OCI-LY3 (cell line): ENCODE measurements around the gene GRIK4.

ENCODE experiments used
- EZH2phosphoT487 ChIP-seq: fragments of 200-600 bp; shearing (Covaris generic); IDR thresholded peaks from 2 replicates; pipeline ENCODE4 v1.6.1; 2018; ENCODE audit warnings: antibody characterized with exemption, mixed run types, low read depth
- TF ChIP-seq, protein P1 (sequence below): fragments of 200-600, 300-600 bp; sonication (generic); IDR thresholded peaks from 2 replicates; pipeline ENCODE4 v1.5.1; 2014; ENCODE audit warnings: antibody characterized with exemption, low read length, low read depth

DNA sequence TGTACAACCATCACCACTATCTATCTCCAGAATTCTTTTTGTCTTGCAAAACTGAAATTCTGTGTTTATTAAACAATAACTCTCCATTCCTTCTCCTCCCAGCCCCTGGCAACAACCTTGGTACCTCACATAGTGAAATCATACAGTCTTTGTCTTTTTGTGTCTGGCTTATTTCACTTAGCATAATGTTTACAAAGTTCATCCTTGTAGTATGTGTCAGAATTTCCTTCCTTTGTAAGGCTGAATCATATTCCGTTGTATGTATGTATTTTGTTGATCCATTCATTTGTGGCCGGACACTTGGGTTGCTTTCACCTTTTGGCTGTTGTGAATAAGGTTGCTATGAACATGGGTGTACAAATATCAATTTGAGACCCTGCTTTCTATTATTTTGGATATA is 268.7 kb downstream of the GRIK4 start:
- TF ChIP-seq, protein P1, sequence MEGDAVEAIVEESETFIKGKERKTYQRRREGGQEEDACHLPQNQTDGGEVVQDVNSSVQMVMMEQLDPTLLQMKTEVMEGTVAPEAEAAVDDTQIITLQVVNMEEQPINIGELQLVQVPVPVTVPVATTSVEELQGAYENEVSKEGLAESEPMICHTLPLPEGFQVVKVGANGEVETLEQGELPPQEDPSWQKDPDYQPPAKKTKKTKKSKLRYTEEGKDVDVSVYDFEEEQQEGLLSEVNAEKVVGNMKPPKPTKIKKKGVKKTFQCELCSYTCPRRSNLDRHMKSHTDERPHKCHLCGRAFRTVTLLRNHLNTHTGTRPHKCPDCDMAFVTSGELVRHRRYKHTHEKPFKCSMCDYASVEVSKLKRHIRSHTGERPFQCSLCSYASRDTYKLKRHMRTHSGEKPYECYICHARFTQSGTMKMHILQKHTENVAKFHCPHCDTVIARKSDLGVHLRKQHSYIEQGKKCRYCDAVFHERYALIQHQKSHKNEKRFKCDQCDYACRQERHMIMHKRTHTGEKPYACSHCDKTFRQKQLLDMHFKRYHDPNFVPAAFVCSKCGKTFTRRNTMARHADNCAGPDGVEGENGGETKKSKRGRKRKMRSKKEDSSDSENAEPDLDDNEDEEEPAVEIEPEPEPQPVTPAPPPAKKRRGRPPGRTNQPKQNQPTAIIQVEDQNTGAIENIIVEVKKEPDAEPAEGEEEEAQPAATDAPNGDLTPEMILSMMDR = no peak
- TF ChIP-seq EZH2phosphoT487 = no peak
